Body of pancreas (tissue), 4 donors: ENCODE measurements around the gene GNB1L. TPM values are rescaled to one million over a fixed set of nuclear protein-coding genes. Genes with fewer than 3 reads are reported as not detected.

ENCODE experiments used
- ATAC-seq: fragments of 150-250 bp; one replicate; pipeline ENCODE4 v1.9.1; 2016
- DNase-seq, 4 donors: peaks; one replicate each; pipeline ENCODE4 v3.0.0-alpha.2; 2019
- H3K27ac ChIP-seq, 4 donors: fragments of 200-600 bp; sonication (generic); 1 replicate in 3 of 4; 2 replicates in 1 of 4; pipeline versions ENCODE4 v1.5.1 to v1.6.1; 2016 to 2019; ENCODE audit warnings: mild to moderate bottlenecking in 1 of 4, mixed read lengths in 1 of 4, moderate library complexity in 1 of 4
- H3K27me3 ChIP-seq, 2 donors: fragments of 200-600 bp; sonication (generic); one replicate each; pipeline ENCODE4 v1.6.0; 2016; ENCODE audit warnings: mild to moderate bottlenecking in 1 of 2
- H3K36me3 ChIP-seq, 2 donors: fragments of 200-600 bp; sonication (generic); replicated peaks in 1 of 2; 2 replicates each; pipeline ENCODE4 v1.5.1; 2016; ENCODE audit warnings: low read depth in 2 of 2; ENCODE audit not compliant: insufficient read depth in 1 of 2
- H3K4me1 ChIP-seq: fragments of 200-600 bp; sonication (generic); one replicate; pipeline ENCODE4 v1.6.0; 2016
- H3K4me3 ChIP-seq, 2 donors: fragments of 200-600 bp; sonication (generic); 1 replicate in 1 of 2; 2 replicates in 1 of 2; pipeline ENCODE4 v1.5.1; 2016 to 2019
- H3K9me3 ChIP-seq, 3 donors: fragments of 200-600 bp; sonication (generic); 1 replicate in 2 of 3; 2 replicates in 1 of 3; pipeline ENCODE4 v1.5.1; 2016
- POLR2A ChIP-seq, 3 donors: fragments of 450-650 bp; IDR thresholded peaks; one replicate each; pipeline ENCODE4 v1.6.1; 2016; ENCODE audit warnings: antibody characterized with exemption in 3 of 3, mild to moderate bottlenecking in 2 of 3
- WGBS, 2 donors: methylation state at CpG; one replicate each; pipeline ENCODE4 v1.1.5; 2017; 5-methylcytosine and 5-hydroxymethylcytosine counted together
- intact Hi-C: fragments of 100-400 bp; cut with DNase I; formaldehyde crosslinking; loops from one replicate; pipeline ENCODE4 v1.15.1; 2023
- total RNA-seq, 2 donors: library from RNA; depleted of rRNA; stranded (reverse); fragments of >200 nt; gene quantifications; one replicate each; pipeline ENCODE4 v1.1.0, GENCODE V29; 2016
- TF ChIP-seq, protein P1 (sequence below), 7 experiments: fragments of 450-650 bp in 4 of 7; fragments of 200-600 bp in 3 of 7; sonication (generic) in 3 of 7; IDR thresholded peaks; one replicate each; pipeline ENCODE4 v1.5.1; 2016 to 2019; ENCODE audit warnings: antibody characterized with exemption in 7 of 7

GNB1L gene
- total RNA-seq, 2 donors from 2014 or later: 1.3 to 3.3 TPM

DNA sequence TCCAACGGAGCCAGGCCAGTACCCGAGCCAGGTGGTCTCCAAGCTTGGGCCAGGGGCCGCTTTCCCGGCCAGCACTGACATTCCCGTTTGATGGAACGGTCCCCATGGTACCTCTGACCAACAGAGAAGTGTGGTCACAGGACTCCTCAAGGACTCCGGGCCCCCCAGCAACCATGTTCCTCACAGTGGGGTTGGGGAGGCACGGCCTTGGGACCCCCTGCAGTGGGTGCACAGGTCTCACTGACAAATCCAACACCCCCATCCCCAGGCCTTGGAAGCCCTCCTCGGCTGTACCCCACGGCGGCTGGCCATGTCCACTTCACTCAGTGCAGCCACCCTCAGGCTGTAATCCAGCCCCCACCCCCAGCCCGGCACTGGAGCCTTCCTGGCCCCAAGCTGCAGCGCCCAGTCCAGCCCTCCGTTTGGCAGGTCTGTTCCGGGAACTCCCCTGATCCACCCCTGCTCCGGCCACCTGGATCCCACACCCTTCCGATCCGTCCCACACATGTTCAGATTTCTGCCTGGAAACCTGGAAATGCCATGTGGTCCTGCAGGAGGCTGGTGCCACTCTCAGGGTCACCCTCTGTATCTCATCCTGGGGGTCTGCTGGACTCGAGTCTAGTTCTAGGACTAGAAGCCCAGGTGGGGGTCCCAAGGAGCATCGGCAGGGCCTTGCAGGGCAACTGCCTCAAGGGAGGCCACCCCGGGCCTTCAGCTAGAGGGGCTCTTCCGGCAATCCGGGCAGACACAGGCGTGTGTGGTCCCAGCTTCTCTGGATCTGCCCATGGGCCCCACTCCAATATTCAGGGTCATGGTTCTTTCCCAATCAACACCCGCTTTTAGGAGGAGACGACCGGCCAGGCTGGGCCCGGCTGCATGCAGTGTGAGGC lies 67.5 kb downstream of the GNB1L start:
- WGBS, 2 donors: 84 to 94% methylated on average over 14 to 28 of the region's 28 CpGs
- no peak for TF ChIP-seq POLR2A (IDR thresholded peaks at IDR 0.05)
- TF ChIP-seq, protein P1, sequence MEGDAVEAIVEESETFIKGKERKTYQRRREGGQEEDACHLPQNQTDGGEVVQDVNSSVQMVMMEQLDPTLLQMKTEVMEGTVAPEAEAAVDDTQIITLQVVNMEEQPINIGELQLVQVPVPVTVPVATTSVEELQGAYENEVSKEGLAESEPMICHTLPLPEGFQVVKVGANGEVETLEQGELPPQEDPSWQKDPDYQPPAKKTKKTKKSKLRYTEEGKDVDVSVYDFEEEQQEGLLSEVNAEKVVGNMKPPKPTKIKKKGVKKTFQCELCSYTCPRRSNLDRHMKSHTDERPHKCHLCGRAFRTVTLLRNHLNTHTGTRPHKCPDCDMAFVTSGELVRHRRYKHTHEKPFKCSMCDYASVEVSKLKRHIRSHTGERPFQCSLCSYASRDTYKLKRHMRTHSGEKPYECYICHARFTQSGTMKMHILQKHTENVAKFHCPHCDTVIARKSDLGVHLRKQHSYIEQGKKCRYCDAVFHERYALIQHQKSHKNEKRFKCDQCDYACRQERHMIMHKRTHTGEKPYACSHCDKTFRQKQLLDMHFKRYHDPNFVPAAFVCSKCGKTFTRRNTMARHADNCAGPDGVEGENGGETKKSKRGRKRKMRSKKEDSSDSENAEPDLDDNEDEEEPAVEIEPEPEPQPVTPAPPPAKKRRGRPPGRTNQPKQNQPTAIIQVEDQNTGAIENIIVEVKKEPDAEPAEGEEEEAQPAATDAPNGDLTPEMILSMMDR (IDR thresholded peaks at IDR 0.05): no peak
- Histone ChIP-seq H3K27me3 (peaks cover 0 to 5% of the 10 kb centered on the region in 2 donors), H3K9me3 (no peaks in the 10 kb centered on the region), H3K4me3 (no peak overlapping the region), H3K36me3 (no peaks in the 10 kb centered on the region), H3K27ac (no peak overlapping the region), H3K4me1 (no peaks in the 10 kb centered on the region)
- intact Hi-C loops: no loop called here
- DNase-seq (no peak), ATAC-seq (no peak)

DNA sequence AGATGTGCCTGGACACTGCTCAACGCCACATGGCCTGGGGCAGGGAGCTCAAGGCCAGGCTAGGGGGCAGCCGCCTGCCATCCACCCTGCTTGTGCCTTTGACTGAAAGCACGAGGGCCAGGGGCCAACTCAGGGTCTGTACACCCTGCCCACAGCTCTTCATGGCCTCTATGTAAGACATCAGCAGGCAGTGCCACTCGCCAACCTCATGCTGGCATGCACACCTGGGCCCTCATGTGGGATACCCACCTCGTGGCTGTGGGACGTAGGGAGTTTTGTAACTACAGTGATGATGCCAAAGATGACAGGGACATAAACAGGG lies 68.4 kb downstream of the GNB1L start:
- DNase-seq (no peak), ATAC-seq (no peak)
- Histone ChIP-seq H3K27me3 (peaks cover 0 to 5% of the 10 kb centered on the region in 2 donors), H3K36me3 (no peaks in the 10 kb centered on the region), H3K27ac (no peak overlapping the region), H3K4me3 (no peak overlapping the region), H3K4me1 (no peaks in the 10 kb centered on the region), H3K9me3 (no peaks in the 10 kb centered on the region)
- TF ChIP-seq, protein P1 (IDR thresholded peaks at IDR 0.05): no peak
- TF ChIP-seq POLR2A (IDR thresholded peaks at IDR 0.05): no peak
- intact Hi-C loops: no loop called here
- 68 to 80% methylated on average over 1 to 5 of the region's 6 CpGs for WGBS, 2 donors

- Histone ChIP-seq H3K27me3 (peaks cover 0 to 5% of the 10 kb centered on the region in 2 donors), H3K4me3 (no peak overlapping the region), H3K27ac (no peak overlapping the region), H3K4me1 (no peaks in the 10 kb centered on the region), H3K36me3 (no peaks in the 10 kb centered on the region), H3K9me3 (no peaks in the 10 kb centered on the region)
- no peak for ATAC-seq
- WGBS, 2 donors: 66 to 71% methylated on average over 14 to 17 of the region's 22 CpGs
- TF ChIP-seq, protein P1 (IDR thresholded peaks at IDR 0.05): no peak
- no peak for TF ChIP-seq POLR2A (IDR thresholded peaks at IDR 0.05)
- intact Hi-C loops: no loop called here
- DNase-seq: no peak
Observed at GRCh38 chr22:19785461-19786263, 69.0 kb downstream of the GNB1L start.

- whole genome bisulfite sequencing, 2 donors: 82 to 90% methylated on average over 20 to 33 of the region's 33 CpGs
- Histone ChIP-seq H3K27me3 (peaks cover 0 to 5% of the 10 kb centered on the region in 2 donors), H3K4me1 (no peaks in the 10 kb centered on the region), H3K36me3 (no peaks in the 10 kb centered on the region), H3K9me3 (no peaks in the 10 kb centered on the region), H3K27ac (no peak overlapping the region), H3K4me3 (no peak overlapping the region)
- TF ChIP-seq POLR2A (IDR thresholded peaks at IDR 0.05): no peak
- TF ChIP-seq, protein P1 (IDR thresholded peaks at IDR 0.05): no peak
- no peak for ATAC-seq
- intact Hi-C loops: no loop called here
- no peak for DNase-seq
Observed at GRCh38 chr22:19784384-19785175, 70.1 kb downstream of the GNB1L start.
